ENCODE data around the gene NDUFS4. TPM values are rescaled to one million over a fixed set of nuclear protein-coding genes. Genes with fewer than 3 reads are reported as not detected.

The NDUFS4 gene
- polyA plus RNA-seq, 1 donor from 2014 or later: 275 TPM

DNA sequence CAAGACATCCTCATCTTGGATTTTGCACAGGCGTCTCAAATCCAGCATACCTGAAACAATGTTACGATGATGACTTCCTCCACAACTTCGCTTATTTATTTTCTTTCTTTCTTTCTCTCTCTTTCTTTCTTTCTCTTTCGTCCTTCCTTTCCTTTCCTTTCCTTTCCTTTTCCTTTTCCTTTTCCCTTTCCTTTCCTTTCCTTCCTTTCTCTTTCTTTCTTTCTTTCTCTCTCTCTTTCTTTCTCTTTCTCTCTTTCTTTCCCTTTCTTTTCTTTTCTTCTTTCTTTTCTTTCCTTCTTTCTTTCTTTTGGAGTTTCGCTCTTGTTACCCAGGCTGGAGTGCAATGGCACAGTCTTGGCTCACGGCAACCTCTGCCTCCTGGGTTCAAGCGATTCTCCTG is 20.1 kb downstream of the NDUFS4 start:
- TF ChIP-seq MXI1 (conservative IDR thresholded peaks at IDR 0.05; ENCODE audit: poor library complexity, severe bottlenecking) (no peak), SMC3 (conservative IDR thresholded peaks at IDR 0.05; ENCODE audit: poor library complexity) (no peak), EP300 (conservative IDR thresholded peaks at IDR 0.05; ENCODE audit: poor library complexity, severe bottlenecking) (no peak), TAF1 (IDR thresholded peaks at IDR 0.05; ENCODE audit: low read depth) (no peak), RAD21 (conservative IDR thresholded peaks at IDR 0.05) (no peak), POLR2AphosphoS5 (IDR thresholded peaks at IDR 0.05) (no peak), EZH2 (IDR thresholded peaks at IDR 0.05; ENCODE audit: borderline replicate concordance, insufficient read depth, low read length, poor library complexity, severe bottlenecking) (no peak)
- TF ChIP-seq, protein P1, sequence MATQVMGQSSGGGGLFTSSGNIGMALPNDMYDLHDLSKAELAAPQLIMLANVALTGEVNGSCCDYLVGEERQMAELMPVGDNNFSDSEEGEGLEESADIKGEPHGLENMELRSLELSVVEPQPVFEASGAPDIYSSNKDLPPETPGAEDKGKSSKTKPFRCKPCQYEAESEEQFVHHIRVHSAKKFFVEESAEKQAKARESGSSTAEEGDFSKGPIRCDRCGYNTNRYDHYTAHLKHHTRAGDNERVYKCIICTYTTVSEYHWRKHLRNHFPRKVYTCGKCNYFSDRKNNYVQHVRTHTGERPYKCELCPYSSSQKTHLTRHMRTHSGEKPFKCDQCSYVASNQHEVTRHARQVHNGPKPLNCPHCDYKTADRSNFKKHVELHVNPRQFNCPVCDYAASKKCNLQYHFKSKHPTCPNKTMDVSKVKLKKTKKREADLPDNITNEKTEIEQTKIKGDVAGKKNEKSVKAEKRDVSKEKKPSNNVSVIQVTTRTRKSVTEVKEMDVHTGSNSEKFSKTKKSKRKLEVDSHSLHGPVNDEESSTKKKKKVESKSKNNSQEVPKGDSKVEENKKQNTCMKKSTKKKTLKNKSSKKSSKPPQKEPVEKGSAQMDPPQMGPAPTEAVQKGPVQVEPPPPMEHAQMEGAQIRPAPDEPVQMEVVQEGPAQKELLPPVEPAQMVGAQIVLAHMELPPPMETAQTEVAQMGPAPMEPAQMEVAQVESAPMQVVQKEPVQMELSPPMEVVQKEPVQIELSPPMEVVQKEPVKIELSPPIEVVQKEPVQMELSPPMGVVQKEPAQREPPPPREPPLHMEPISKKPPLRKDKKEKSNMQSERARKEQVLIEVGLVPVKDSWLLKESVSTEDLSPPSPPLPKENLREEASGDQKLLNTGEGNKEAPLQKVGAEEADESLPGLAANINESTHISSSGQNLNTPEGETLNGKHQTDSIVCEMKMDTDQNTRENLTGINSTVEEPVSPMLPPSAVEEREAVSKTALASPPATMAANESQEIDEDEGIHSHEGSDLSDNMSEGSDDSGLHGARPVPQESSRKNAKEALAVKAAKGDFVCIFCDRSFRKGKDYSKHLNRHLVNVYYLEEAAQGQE (IDR thresholded peaks at IDR 0.05; ENCODE audit: borderline replicate concordance): no peak
- TF ChIP-seq, protein P2, sequence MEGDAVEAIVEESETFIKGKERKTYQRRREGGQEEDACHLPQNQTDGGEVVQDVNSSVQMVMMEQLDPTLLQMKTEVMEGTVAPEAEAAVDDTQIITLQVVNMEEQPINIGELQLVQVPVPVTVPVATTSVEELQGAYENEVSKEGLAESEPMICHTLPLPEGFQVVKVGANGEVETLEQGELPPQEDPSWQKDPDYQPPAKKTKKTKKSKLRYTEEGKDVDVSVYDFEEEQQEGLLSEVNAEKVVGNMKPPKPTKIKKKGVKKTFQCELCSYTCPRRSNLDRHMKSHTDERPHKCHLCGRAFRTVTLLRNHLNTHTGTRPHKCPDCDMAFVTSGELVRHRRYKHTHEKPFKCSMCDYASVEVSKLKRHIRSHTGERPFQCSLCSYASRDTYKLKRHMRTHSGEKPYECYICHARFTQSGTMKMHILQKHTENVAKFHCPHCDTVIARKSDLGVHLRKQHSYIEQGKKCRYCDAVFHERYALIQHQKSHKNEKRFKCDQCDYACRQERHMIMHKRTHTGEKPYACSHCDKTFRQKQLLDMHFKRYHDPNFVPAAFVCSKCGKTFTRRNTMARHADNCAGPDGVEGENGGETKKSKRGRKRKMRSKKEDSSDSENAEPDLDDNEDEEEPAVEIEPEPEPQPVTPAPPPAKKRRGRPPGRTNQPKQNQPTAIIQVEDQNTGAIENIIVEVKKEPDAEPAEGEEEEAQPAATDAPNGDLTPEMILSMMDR (IDR thresholded peaks at IDR 0.05; ENCODE audit: poor library complexity, severe bottlenecking): no peak
- H3K9me2 ChIP-seq (ENCODE audit: insufficient read depth, low read length): no peaks in the 10 kb centered on the region
- no peak overlapping the region for H3K9ac ChIP-seq (ENCODE audit: low read length)
- H3F3A ChIP-seq (ENCODE audit: insufficient read depth, low read length, poor library complexity, severe bottlenecking): no peaks in the 10 kb centered on the region
- H3K9me3 ChIP-seq (ENCODE audit: low read length): peaks cover 4% of the 10 kb centered on the region
- no peak overlapping the region for H3K4me3 ChIP-seq (ENCODE audit: low read length)
- no peaks in the 10 kb centered on the region for H4K20me1 ChIP-seq (ENCODE audit: insufficient read depth)
- no peaks in the 10 kb centered on the region for H3K27me3 ChIP-seq (ENCODE audit: insufficient read depth, low read depth, low read length)
- peaks cover 56% of the 10 kb centered on the region for H3K79me2 ChIP-seq (replicated peaks; ENCODE audit: insufficient read depth, low read length)
- H2AFZ ChIP-seq (ENCODE audit: low read depth, low read length): no peak overlapping the region
- no peaks in the 10 kb centered on the region for H3K36me3 ChIP-seq (ENCODE audit: insufficient read depth, low read length)
- no peak overlapping the region for H3K27ac ChIP-seq (ENCODE audit: low read length)
- no peak overlapping the region for H3K4me2 ChIP-seq (ENCODE audit: low read length)

DNA sequence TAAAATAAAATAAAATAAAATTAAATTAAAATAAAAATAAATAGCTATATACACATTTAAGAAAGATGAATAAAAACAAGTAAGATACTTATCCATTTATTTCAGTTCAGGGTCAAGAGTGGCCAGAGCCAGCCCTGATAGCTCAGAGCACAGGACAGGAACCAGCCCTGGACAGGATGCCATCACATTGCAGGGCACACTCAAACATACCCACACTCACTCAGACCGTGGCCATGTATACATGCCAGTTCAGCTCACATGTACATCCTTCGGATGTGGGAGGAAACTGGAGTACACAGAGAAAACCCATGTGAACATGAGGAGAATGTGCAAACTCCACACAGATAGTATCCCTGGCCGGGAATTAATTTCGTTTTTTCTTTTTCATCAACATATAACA is 21.8 kb downstream of the NDUFS4 start:
- no peaks in the 10 kb centered on the region for H3K9me2 ChIP-seq (ENCODE audit: insufficient read depth, low read length)
- no peaks in the 10 kb centered on the region for H3F3A ChIP-seq (ENCODE audit: insufficient read depth, low read length, poor library complexity, severe bottlenecking)
- H3K9ac ChIP-seq (ENCODE audit: low read length): no peak overlapping the region
- H3K4me3 ChIP-seq (ENCODE audit: low read length): no peak overlapping the region
- no peaks in the 10 kb centered on the region for H3K36me3 ChIP-seq (ENCODE audit: insufficient read depth, low read length)
- H2AFZ ChIP-seq (ENCODE audit: low read depth, low read length): no peak overlapping the region
- no peaks in the 10 kb centered on the region for H3K27me3 ChIP-seq (ENCODE audit: insufficient read depth, low read depth, low read length)
- H3K9me3 ChIP-seq (ENCODE audit: low read length): no peaks in the 10 kb centered on the region
- H3K4me2 ChIP-seq (ENCODE audit: low read length): no peak overlapping the region
- H4K20me1 ChIP-seq (ENCODE audit: insufficient read depth): no peaks in the 10 kb centered on the region
- peaks cover 42% of the 10 kb centered on the region for H3K79me2 ChIP-seq (replicated peaks; ENCODE audit: insufficient read depth, low read length)
- TF ChIP-seq MXI1 (conservative IDR thresholded peaks at IDR 0.05; ENCODE audit: poor library complexity, severe bottlenecking): no peak
- TF ChIP-seq TAF1 (IDR thresholded peaks at IDR 0.05; ENCODE audit: low read depth): no peak
- TF ChIP-seq, protein P1 (IDR thresholded peaks at IDR 0.05; ENCODE audit: borderline replicate concordance): no peak
- no peak for TF ChIP-seq SMC3 (conservative IDR thresholded peaks at IDR 0.05; ENCODE audit: poor library complexity)
- TF ChIP-seq EP300 (conservative IDR thresholded peaks at IDR 0.05; ENCODE audit: poor library complexity, severe bottlenecking): no peak
- no peak for TF ChIP-seq EZH2 (IDR thresholded peaks at IDR 0.05; ENCODE audit: borderline replicate concordance, insufficient read depth, low read length, poor library complexity, severe bottlenecking)
- TF ChIP-seq POLR2AphosphoS5 (IDR thresholded peaks at IDR 0.05): no peak
- TF ChIP-seq RAD21 (conservative IDR thresholded peaks at IDR 0.05): no peak
- TF ChIP-seq, protein P2 (IDR thresholded peaks at IDR 0.05; ENCODE audit: poor library complexity, severe bottlenecking): no peak
- no peak overlapping the region for H3K27ac ChIP-seq (ENCODE audit: low read length)

All from neural cell (in vitro differentiated cells).